CD14-positive monocyte (primary cell): ENCODE measurements around the gene FAM222B. TPM values are rescaled to one million over a fixed set of nuclear protein-coding genes. Genes with fewer than 3 reads are reported as not detected.

Experiments
- DNase-seq, 3 donors: peaks; one replicate each; pipeline ENCODE4 v3.0.0-alpha.2; 2011 to 2022
- H2AFZ ChIP-seq: 2 replicates; pipeline ENCODE4 v1.6.0; 2012; ENCODE audit warnings: mild to moderate bottlenecking, low read depth, low read length, inconsistent platforms; ENCODE audit not compliant: insufficient read depth, poor library complexity, severe bottlenecking
- H3K27ac ChIP-seq, 2 donors: 1 replicate in 1 of 2; 2 replicates in 1 of 2; pipeline ENCODE4 v1.5.1; 2012 to 2013; ENCODE audit warnings: low read length in 2 of 2, control low read depth in 1 of 2, inconsistent platforms in 1 of 2, low read depth in 1 of 2, mild to moderate bottlenecking in 1 of 2
- H3K27me3 ChIP-seq, 2 donors: one replicate each; pipeline versions ENCODE4 v1.6.0 to v1.6.1; 2011 to 2013; ENCODE audit warnings: low read length in 2 of 2; ENCODE audit not compliant: control insufficient read depth in 2 of 2, insufficient read depth in 2 of 2
- H3K36me3 ChIP-seq, 2 donors: replicated peaks in 1 of 2; 1 replicate in 1 of 2; 2 replicates in 1 of 2; pipeline versions ENCODE4 v1.5.1 to v1.6.1; 2012 to 2013; ENCODE audit warnings: low read length in 2 of 2, control low read depth in 1 of 2, inconsistent platforms in 1 of 2, mild to moderate bottlenecking in 1 of 2; ENCODE audit not compliant: insufficient read depth in 2 of 2, control insufficient read depth in 1 of 2
- H3K4me1 ChIP-seq, 2 donors: 1 replicate in 1 of 2; 2 replicates in 1 of 2; pipeline versions ENCODE4 v1.5.1 to v1.6.1; 2012 to 2013; ENCODE audit warnings: low read length in 2 of 2, control low read depth in 1 of 2, inconsistent platforms in 1 of 2, mild to moderate bottlenecking in 1 of 2, moderate library complexity in 1 of 2; ENCODE audit not compliant: insufficient read depth in 2 of 2, control insufficient read depth in 1 of 2
- H3K4me2 ChIP-seq: replicated peaks from 2 replicates; pipeline ENCODE3; 2012; ENCODE audit warnings: low read length, moderate library complexity, mild to moderate bottlenecking; ENCODE audit not compliant: poor library complexity, severe bottlenecking; ENCODE audit errors: extremely low read depth
- H3K4me3 ChIP-seq, 3 experiments: fragments of 200-600 bp in 1 of 3; sonication (generic) in 1 of 3; replicated peaks in 1 of 3; 1 replicate in 2 of 3; 2 replicates in 1 of 3; pipeline ENCODE4 v1.5.1; 2011 to 2013; ENCODE audit warnings: low read length in 3 of 3, mild to moderate bottlenecking in 3 of 3, control low read depth in 2 of 3, low read depth in 2 of 3, inconsistent platforms in 1 of 3, moderate library complexity in 1 of 3
- H3K79me2 ChIP-seq: 2 replicates; pipeline ENCODE4 v1.6.0; 2012; ENCODE audit warnings: mild to moderate bottlenecking, control low read depth, inconsistent platforms, low read length, moderate library complexity; ENCODE audit not compliant: insufficient read depth
- H3K9ac ChIP-seq: 2 replicates; pipeline ENCODE4 v1.6.0; 2017; ENCODE audit warnings: low read length, mild to moderate bottlenecking; ENCODE audit not compliant: insufficient read depth, poor library complexity, severe bottlenecking
- H3K9me3 ChIP-seq, 2 donors: replicated peaks in 1 of 2; 1 replicate in 1 of 2; 2 replicates in 1 of 2; pipeline versions ENCODE4 v1.5.1 to v1.6.1; 2012 to 2013; ENCODE audit warnings: low read length in 2 of 2, control low read depth in 1 of 2; ENCODE audit not compliant: control insufficient read depth in 1 of 2, insufficient read depth in 1 of 2
- H4K20me1 ChIP-seq: 2 replicates; pipeline ENCODE4 v1.6.0; 2012; ENCODE audit warnings: mild to moderate bottlenecking, low read length, control low read depth, moderate library complexity; ENCODE audit not compliant: insufficient read depth
- H3K27ac Mint-ChIP-seq, 7 donors: one replicate each; pipeline ENCODE4 v1.8.0; 2020; ENCODE audit warnings: mild to moderate bottlenecking in 7 of 7, mixed read lengths in 7 of 7, moderate library complexity in 6 of 7, inconsistent platforms in 2 of 7
- H3K27me3 Mint-ChIP-seq, 3 donors: one replicate each; pipeline ENCODE4 v1.8.0; 2021 to 2022; ENCODE audit warnings: low read depth in 3 of 3, mild to moderate bottlenecking in 3 of 3, mixed read lengths in 3 of 3, moderate library complexity in 3 of 3, inconsistent platforms in 1 of 3
- H3K36me3 Mint-ChIP-seq, 2 donors: one replicate each; pipeline ENCODE4 v1.8.0; 2020; ENCODE audit warnings: mixed read lengths in 2 of 2, inconsistent platforms in 1 of 2, mild to moderate bottlenecking in 1 of 2
- H3K4me1 Mint-ChIP-seq: one replicate; pipeline ENCODE4 v1.8.0; 2020; ENCODE audit warnings: mild to moderate bottlenecking, mixed read lengths
- H3K4me3 Mint-ChIP-seq, 2 donors: one replicate each; pipeline ENCODE4 v1.8.0; 2020; ENCODE audit warnings: mild to moderate bottlenecking in 2 of 2, mixed read lengths in 2 of 2, moderate library complexity in 1 of 2
- H3K9me3 Mint-ChIP-seq, 7 donors: one replicate each; pipeline ENCODE4 v1.8.0; 2020 to 2022; ENCODE audit warnings: mixed read lengths in 7 of 7, mild to moderate bottlenecking in 6 of 7, moderate library complexity in 6 of 7, inconsistent platforms in 2 of 7
- CTCF ChIP-seq: fragments of 200-600 bp; IDR thresholded peaks from one replicate; pipeline ENCODE4 v1.8.0; 2022; ENCODE audit warnings: antibody characterized with exemption, mild to moderate bottlenecking
- WGBS: methylation state at CpG from one replicate; pipeline ENCODE4 v1.1.5; 2013; ENCODE audit warnings: missing lambda C conversion rate; ENCODE audit not compliant: insufficient coverage; 5-methylcytosine and 5-hydroxymethylcytosine counted together
- intact Hi-C, 2 donors: fragments of 100-400 bp; cut with micrococcal nuclease; formaldehyde crosslinking; loops; one replicate each; pipeline versions ENCODE4 v1.15.0 to v1.15.1; 2023
- polyA plus RNA-seq, 3 donors: library from polyadenylated mRNA; depleted of rRNA in 1 of 3; unstranded in 2 of 3; stranded (reverse) in 1 of 3; fragments of 300-500 nt in 2 of 3; fragments of >200 nt in 1 of 3; fragmentation: Illumina TruSeq in 2 of 3; gene quantifications; 1 replicate in 2 of 3; 2 replicates in 1 of 3; pipeline ENCODE4 v1.2.3, GENCODE V29; 2012 to 2021

FAM222B gene
- polyA plus RNA-seq, 3 donors, result 1.5 to 8.6 (median 1.9) TPM

- Histone ChIP-seq H3K27me3 (no peaks in the 10 kb centered on the region), H2AFZ (peak overlapping the region; percentile 93), H3K9me3 (no peaks in the 10 kb centered on the region), H3K79me2 (peaks cover 54% of the 10 kb centered on the region), H3K36me3 (no peaks in the 10 kb centered on the region), H3K4me2 (peak overlapping the region; percentile 82), H3K4me3 (peak overlapping the region; percentile 89 to 96 (median 92)), H3K9ac (peak overlapping the region; percentile 87), H3K4me1 (peaks cover 18% of the 10 kb centered on the region in 2 donors), H4K20me1 (peaks cover 12% of the 10 kb centered on the region), H3K27ac (peak overlapping the region in 1 of 2 donors; percentile 93)
- intact Hi-C loops, result loop anchor here in 1 of 2 donors (5.0 kb wide), 1 partner anchor 84 kb away; the partner anchor contains the start of genes NEK8 and TLCD1
- Mint-ChIP-seq H3K4me1 (peaks cover 26% of the 10 kb centered on the region), H3K27me3 (no peaks in the 10 kb centered on the region), H3K27ac (peak overlapping the region in 5 of 7 donors; percentile 64 to 91 (median 74)), H3K4me3 (peak overlapping the region; percentile 84 to 87), H3K9me3 (no peaks in the 10 kb centered on the region), H3K36me3 (peaks cover 3 to 7% of the 10 kb centered on the region in 2 donors)
- no peak for TF ChIP-seq CTCF
- whole genome bisulfite sequencing, result 0% methylated on average over 1 of the region's 6 CpGs
- DNase-seq, result no peak
Measured at GRCh38 chr17:28811651-28812090, 30.9 kb downstream of the FAM222B start.

GRCh38 chr17:28810437-28810836 lies 32.2 kb downstream of the FAM222B start:
- no peaks in the 10 kb centered on the region for H3K9me3 ChIP-seq
- peaks cover 0 to 11% of the 10 kb centered on the region in 2 donors for H3K36me3 ChIP-seq
- no peak overlapping the region for H2AFZ ChIP-seq
- Mint-ChIP-seq H3K27me3 (no peaks in the 10 kb centered on the region), H3K9me3 (no peaks in the 10 kb centered on the region), H3K4me1 (peaks cover 26% of the 10 kb centered on the region), H3K36me3 (peaks cover 12% of the 10 kb centered on the region in 2 donors), H3K27ac (no peak overlapping the region), H3K4me3 (no peak overlapping the region)
- peaks cover 51% of the 10 kb centered on the region for H3K79me2 ChIP-seq
- intact Hi-C loops, result loop anchor here in 1 of 2 donors (5.0 kb wide), 1 partner anchor 83 kb away; the partner anchor contains the start of genes NEK8 and TLCD1
- H4K20me1 ChIP-seq, result peaks cover 12% of the 10 kb centered on the region
- no peaks in the 10 kb centered on the region for H3K27me3 ChIP-seq
- no peak overlapping the region for H3K27ac ChIP-seq
- TF ChIP-seq CTCF, result no peak
- no peak for DNase-seq
- WGBS, result no CpG with 5 or more reads among the region's 1 CpG
- no peak overlapping the region for H3K9ac ChIP-seq
- peaks cover 18% of the 10 kb centered on the region in 2 donors for H3K4me1 ChIP-seq
- no peak overlapping the region for H3K4me2 ChIP-seq
- no peak overlapping the region for H3K4me3 ChIP-seq
